GM19238 (cell line): ENCODE measurements around the gene GABARAPL1.
"Not testable (repeated sequence)": the region's sequence is repeated elsewhere in the genome, so short reads cannot be mapped to it uniquely, and the experiment has no call there.

Experiments used
- DNase-seq: peaks from one replicate; pipeline ENCODE4 v3.0.0; 2011; ENCODE audit warnings: low spot score; ENCODE audit not compliant: insufficient read length

GABARAPL1 gene

GRCh38 chr12:10197879-10198278 is 14.8 kb upstream of the GABARAPL1 start:
- DNase-seq: no peak

DNA sequence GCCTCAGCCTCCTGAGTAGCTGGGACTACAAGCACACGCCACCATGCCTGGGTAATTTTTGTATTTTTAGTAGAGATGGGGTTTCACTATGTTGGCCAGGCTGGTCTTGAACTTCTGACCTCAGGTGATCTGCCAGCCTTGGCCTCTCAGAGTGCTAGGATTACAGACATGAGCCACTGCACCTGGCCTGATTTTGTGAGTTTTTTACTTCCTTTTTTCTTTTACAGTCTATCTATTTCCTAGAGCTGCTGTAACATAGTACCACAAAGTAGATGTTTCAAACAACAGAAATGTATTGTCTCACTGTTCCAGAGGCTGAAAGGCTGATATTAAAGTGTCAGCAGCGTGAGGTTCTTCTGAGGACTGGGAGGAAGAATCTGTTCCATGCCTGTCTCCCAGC is 8.2 kb upstream of the GABARAPL1 start:
- not testable (repeated sequence) for DNase-seq

GRCh38 chr12:10205220-10205807 is 7.4 kb upstream of the GABARAPL1 start:
- no peak for DNase-seq

- no peak for DNase-seq
Measured at GRCh38 chr12:10207136-10207535, 5.5 kb upstream of the GABARAPL1 start.

DNA sequence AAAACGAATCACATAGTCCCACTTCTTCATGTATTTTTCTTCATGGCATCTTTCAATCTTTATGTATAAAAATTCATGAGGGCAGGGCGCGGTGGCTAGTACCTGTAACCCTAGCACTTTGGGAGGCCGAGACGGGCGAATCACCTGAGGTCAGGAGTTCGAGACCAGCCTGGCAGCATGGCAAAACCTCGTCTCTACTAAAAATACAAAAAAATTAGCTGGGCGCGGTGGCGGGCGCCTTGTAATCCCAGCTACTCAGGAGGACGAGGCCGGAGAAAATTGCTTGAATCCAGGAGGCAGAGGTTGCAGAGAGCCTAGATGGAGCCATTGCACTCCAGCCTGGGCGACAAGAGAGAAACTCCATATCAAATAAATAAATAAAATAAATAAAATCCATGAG is 2.5 kb upstream of the GABARAPL1 start:
- DNase-seq: no peak

DNA sequence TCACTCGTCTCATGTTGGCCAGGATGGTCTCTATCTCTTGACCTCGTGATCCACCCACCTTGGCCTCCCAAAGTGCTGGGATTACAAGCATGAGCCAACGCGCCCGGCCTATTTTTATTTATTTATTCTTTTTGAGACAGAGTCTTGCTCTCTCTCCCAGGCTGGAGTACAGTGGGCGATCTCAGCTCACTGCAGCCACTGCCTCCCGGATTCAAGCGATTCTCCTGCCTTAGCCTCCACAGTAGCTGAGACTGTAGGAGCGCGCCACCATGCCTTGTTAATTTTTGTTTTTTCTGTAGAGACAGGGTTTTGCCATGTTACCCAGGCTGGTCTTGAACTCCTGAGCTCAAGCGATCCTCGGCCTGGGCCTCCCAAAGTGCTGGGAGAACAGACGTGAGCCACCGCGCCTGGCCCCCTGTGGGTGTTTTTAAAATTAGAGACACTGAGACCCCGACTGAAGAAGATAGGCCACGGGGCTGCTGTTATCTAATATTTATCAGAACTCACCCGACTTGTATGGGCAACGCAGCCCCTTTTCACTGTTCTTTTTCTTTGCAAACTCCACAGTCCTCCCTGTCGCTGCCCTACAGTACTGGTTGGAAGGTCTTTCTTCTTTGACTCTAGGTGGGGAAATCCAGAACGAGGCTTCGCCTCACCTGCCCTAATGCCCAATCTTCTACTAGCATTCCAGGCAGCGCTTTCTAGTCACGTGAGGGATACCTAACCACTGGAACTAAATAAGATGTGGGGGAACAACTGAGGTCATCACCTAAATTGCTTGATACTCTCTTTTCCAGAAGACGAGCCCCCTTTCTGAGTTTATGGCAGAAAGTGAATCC is 1.4 kb upstream of the GABARAPL1 start:
- DNase-seq: no peak

DNA sequence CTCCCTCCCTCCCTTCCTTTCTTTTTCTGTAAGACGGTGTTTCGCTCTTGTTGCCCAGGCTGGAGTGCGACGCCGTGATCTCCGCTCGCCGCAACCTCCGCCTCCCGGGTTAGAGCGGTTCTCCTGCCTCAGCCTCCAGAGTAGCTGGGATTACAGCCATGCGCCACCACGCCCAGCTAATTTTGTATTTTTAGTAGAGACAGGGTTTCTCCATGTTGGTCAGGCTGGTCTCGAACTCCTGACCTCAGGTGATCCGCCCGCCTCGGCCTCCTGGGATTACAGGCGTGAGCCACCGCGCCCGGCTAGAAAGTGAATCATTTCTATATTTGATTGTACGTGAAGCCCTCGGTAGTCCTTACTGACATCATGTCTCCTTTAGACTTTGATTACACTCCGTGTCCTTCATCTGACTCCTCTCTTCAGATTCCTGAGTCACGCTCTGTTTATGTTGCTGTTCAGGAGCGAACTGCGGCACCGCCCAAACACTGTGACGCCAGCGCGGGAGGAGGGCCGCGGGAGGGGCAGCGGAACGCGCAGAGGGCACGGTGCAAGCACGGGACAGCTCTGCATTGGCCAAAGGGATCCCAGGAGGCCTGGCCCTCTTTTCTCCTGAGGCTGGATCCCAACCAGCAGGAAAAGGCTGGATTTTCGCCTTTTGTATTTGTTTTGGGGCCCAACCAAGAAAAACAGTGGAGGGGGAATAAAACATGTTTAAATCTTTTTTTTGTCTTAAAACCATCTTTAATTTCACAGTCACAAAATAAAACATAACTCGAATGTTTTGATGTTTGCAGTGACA is 538 bp upstream of the GABARAPL1 start:
- DNase-seq: peak; percentile 24

GRCh38 chr12:10213168-10214135 is 775 bp downstream of the GABARAPL1 start:
- peak; percentile 11 for DNase-seq

DNA sequence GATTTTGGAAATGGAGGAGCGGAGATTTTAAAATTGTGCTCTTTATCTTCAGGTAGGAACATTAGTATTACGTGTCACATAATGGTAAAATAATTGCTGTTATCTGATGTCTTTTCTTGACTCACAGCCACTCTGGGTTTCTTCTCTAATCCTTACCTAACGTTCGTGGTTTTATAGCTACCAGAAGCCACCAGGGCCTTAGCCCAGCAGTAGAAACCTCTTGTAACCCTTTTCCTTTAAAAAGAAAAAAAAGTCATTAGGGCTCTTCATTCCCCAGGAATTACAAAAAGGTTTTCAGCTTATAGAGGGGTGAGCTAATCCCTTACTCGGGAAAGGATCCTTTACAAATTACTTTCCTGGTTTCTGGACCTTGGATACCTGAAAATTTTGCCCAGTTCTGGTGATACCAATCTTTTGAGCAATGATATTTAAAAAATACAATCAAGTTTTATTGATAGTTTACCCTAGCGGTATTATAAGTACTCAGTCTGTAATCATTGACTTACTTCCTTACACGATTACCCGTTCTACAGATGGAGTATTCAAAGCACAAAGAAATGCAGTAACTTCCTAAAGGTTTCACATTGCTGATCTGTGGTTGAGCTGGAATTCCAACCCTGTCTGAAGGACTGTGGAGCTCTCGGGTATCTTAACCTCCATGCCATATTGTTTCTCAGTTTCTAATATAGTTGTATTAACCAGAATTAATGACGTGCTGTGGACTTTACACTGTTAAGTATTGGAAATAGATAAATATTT is 1.6 kb downstream of the GABARAPL1 start:
- no peak for DNase-seq

GRCh38 chr12:10214895-10215267 is 2.2 kb downstream of the GABARAPL1 start:
- DNase-seq: no peak

GRCh38 chr12:10215436-10215835 is 2.8 kb downstream of the GABARAPL1 start:
- no peak for DNase-seq

GRCh38 chr12:10215946-10216345 is 3.3 kb downstream of the GABARAPL1 start:
- DNase-seq: not testable (repeated sequence)

DNA sequence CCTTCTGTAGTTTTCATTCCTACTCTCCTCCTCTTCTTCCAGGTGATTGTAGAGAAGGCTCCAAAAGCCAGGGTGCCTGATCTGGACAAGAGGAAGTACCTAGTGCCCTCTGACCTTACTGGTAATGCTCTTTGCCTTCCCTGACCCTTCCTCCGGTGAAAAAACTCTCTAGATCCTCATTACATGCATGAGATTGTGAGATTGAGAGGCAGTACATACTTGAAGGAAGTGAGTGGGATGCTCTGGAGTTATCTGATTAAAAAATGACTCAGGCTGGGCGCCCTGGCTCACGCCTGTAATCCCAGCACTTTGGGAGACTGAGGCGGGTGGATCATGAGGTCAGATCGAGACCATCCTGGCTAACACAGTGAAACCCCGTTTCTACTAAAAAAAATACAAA is 5.3 kb downstream of the GABARAPL1 start:
- no peak for DNase-seq

GRCh38 chr12:10220398-10221077 is 7.9 kb downstream of the GABARAPL1 start:
- no peak for DNase-seq

- no peak for DNase-seq
Measured at GRCh38 chr12:10221846-10222245, 9.2 kb downstream of the GABARAPL1 start.

DNA sequence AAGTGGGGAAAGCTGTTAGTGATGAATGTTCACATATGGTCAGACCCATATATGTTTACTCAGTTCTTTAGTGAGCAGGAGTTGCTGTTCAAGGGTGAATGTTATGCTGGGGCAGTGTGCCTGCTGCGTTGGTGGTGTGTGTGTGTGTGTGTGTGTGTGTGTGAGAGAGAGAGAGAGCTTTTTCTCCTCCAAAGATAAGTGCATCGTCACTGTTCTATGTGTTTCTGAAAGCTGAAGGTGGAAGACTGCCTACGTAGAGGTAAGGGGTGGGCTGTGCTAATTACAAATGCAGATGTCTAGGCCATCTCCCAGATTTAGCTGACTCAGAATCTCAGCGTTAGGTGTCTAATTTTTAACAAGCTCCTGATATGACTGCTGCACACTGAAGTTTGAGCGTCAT is 10.5 kb downstream of the GABARAPL1 start:
- DNase-seq: no peak

DNA sequence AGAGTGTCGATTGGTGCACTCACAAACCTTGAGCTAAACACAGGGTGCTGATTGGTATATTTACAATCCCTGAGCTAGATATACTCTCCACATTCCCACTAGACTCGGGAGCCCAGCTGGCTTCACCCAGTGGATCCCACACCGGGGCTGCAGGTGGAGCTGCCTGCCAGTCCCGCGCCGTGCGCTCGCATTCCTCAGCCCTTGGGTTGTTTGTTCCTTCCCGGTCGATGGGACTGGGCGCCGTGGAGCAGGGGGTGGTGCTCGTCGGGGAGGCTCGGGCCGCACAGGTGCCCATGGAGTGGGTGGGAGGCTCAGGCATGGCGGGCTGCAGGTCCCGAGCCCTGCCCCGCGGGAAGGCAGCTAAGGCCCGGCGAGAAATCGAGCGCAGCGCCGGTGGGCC is 12.7 kb downstream of the GABARAPL1 start:
- DNase-seq: not testable (repeated sequence)

DNA sequence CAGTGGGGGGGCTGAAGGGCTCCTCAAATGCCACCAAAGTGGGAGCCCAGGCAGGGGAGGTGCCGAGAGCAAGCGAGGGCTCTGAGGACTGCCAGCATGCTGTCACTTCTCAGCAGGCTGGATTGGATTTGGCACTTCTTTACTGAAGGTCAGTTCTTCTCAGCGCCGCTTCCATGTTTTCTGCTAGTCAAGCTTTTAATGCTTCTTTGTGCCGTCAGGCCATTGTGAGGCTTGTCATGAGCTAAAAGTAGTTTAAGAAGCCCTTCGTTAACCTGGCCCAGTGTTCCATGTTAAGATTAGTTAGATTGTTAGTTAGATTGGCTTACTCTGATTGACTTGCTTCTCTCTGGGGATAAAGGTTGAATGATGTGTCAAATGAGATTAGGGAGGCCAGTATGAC is 13.4 kb downstream of the GABARAPL1 start:
- DNase-seq: no peak

- DNase-seq: no peak
Measured at GRCh38 chr12:10226731-10227130, 14.1 kb downstream of the GABARAPL1 start.

- no peak for DNase-seq
Measured at GRCh38 chr12:10227648-10228047, 15.0 kb downstream of the GABARAPL1 start.
